CMK (cell line): ENCODE data around the gene LMX1B.
"Not testable (repeated sequence)": the region's sequence is repeated elsewhere in the genome, so short reads cannot be mapped to it uniquely, and the experiment has no call there.

Experiments used
- DNase-seq: peaks from one replicate; pipeline ENCODE4 v3.0.0-alpha.2; 2010; ENCODE audit warnings: low read depth

Gene LMX1B

DNA sequence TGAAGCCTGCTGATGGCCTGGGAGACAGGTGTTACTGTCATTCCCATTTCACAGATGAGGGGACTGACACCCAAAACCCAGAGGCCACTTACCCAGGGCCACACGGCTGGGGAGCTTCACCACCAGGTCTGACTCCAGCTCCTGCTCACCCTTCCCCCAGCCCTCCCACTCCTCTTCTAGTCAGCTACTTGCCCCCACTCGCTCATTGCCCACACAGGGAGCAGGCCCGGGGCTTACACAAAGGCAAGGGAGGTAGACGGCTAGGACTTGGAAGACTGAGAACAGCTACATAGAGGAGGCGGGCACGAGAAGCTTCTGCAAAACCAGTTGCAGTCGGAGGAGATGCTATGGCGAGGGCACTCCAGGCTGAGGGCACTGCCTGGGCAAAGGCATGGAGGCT lies 21.3 kb downstream of the LMX1B start:
- no peak for DNase-seq

DNA sequence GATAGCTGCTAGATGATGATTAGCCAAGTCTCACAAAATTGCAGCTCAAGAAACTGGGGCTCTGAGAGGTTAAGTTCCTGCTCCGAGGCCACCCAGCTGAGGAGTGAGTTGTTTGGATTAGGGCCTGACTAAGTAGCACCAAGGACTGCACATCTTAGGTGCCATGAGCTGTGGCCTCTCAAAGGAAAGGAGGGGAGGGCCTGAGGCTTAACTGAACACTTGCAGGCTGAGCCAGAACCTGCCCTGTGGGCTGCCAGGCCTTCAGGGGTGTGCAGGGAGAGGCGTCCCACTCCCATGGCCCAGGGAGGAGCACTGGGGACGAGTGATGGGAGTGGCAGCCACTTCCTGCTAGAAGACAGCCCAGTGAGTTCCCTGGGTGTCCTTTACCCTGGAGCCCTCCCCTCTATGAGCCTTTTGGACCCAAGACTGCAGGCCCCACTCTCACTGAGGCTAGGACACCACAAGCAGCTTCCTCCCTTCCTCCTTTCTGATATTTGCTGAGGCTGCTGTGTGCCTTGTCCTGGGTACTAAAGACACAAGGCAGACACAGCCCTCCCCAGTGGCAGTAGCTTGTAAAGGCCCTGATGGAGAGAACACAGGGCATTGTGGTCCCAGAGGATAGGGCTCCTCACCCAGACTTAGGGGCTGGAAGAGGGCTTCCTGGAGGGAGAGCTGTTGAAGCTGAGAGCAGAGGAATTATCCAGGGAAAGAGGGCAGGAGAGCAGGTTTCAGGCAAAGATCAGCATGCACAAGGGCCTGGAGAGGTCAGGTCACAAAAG lies 22.1 kb downstream of the LMX1B start:
- no peak for DNase-seq

DNA sequence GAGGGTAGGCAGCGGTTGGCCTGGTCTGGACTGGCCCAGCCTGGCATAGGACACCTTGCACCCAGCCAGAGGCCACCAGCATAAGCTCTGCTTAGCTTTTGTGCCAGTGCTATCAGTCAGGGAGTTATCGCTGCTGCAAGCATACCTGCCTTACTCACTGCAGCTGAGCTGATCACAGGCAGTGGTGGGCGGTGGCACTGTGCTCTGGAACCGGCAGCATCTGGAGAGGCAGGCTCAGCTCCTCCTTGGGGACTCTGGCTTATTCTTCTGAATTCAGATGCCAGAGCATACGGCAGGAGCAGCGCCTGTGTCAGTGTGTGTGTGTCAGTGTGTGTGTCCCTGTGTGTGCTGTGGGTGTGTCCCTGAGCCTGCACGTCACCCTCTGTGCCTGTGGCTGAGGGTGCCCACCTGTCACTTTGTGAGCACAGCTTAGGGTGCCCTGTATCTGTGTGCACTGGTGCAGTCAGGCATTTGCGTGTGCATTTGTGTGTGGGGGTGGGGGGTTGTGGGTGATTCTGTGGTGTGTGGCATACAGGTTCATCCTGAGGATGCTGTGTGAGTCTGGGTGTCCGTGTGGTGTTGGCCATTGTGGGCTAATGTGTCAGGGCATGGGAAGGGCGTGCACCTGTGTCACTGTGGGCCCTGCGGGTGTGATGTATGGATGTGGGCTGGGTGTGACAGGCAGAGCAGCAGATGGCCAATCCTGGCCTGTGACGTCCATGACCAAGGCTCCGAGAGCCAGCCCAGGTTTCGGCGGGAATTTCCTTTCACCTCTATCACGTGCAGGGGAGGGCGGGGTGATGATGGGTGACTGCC lies 23.5 kb downstream of the LMX1B start:
- no peak for DNase-seq

DNA sequence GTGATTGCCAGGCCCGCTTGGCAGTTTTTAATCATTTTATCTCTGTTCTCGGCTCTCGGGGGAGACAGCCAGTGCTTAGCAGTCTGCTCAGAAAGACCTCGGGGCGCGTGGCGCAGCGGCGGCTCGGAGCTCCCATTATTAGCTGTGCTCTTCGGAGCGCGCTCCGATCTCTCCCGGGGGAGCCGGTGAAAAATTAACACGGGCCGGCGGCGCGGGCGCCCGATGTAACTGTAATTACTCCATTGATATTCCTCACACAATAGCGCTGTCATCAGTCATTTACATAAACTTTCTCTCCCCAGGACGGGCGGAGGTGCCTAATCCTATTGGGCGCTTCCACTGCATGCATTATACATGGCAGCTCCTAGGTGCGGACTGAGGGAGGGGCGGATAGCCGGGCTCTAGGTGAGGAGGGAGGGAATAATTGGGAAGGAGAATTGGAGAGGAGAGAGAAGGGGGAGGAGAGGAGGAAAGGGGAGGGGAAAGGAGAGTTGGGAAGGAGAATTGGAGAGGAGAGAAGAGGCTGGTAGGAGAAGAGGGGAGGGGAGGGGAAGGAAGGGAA lies 24.9 kb downstream of the LMX1B start:
- DNase-seq = no peak

DNA sequence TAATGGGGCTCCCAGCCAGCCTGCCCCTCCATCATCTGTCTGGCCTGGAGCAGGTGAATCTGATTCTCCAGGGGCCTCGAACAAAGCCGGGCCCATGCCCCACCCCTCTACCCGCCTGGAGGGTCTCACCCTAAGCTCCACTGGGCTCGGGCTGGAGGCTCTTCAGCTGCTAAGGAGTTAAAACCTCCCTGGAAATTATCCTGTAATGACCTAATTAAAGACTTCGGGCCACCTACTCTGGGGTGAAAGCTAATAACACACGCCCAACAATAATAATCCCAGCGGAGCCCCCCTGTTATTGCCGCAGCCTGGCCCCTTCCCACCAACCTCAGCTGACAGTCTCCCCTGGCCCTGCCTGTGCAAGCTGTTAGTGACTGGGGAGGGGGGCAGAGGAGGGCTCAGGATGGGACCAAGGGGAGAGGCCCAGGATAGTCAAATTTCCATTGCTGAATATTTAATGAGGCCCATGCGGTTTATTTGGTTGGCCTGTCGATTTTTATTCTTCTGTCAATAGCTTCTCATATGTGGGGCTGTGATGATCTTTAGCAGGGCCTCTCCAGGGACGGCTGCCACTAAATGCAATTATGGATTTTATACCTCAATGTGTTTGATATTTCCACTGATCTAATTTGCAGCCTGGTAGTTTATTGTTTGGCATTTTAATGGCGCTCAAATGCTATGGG lies 25.7 kb downstream of the LMX1B start:
- no peak for DNase-seq

DNA sequence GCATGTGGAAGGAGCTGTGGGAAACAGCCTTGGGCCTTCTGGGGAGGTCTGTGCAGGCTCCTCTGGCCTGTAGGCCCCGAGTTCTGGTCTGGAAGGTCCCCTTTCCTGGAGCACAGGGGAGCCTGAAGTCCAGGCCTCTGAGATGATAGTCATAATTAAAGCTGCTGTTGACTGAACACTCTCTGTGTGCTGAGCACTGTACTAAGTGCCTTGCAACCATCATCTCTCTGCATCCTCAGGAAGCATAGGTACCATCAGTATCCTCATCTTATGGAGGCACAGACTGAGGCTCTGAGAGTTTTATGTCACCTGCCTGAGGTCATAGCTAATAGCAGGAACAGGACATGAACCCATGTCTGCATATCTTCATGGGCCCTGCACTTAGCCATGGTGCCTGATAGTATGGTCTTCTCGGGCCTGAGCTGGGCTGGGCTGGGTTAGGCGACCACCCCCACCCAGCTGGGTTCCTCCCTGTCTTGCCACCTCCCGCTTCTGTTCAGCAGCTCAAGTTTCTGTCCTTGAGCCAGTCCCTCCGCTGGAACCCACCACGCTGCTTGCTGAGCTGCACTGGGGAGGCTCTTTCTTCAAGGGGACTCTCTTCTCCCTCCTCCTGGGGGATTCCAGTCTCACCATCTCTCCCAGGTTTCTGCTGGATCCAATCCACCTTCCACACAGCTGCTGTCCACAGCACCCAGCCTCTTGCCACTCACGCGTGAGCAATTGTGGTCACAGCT lies 27.6 kb downstream of the LMX1B start:
- no peak for DNase-seq

DNA sequence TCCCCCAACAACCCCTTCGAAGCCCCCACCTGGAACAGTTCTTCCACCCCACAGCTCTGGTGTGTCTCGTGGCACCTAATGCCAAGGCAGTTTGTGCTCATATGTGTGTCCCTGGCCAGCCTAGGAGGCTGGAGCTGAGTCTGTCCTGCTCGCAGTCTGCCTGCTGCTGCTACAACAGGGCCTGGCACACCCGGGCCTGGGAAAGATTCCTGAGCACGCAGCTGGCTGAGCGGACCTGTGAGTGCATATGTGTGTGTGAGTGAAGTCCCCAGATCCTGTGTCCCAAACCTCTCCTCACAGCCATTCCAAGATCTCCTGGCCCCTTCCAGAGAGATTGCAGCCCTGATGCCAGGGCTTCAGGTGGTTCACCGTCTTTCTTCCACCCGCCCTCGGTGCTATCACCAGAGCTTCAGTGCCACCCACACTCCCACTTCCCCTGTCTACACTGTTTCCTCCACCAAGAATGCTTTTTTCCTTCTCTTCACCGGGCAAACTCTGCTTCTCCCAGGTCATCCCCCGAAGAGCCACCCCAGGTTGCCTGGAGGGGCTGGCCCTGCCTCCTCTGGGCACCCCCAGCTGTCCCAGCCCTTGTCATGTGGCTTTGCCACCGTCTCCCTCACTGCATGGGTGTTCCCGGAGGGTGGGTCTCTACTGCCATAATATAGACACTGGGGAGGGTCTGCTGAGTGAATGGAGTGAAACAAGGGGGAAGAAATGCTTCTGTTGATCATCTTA lies 28.4 kb downstream of the LMX1B start:
- DNase-seq = no peak

DNA sequence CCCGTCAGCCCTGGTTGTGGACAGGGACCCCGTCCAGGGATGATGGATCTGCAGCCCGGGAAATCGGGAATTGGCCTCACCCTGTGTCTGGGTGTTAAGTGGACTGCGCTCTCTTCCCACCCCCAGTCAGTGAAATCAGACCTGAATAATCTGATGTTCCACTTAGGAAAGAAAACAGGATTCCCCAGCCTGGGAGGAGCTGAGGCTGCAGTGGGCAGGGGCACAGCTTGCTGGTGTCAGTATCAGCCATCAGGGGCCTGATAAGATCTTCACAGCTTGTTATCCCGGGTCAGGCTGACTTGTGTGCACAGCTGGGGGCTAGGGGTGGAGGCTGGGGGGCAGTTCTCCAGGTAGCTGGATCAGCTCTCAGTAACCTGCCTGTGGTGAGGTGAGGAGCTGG lies 29.1 kb downstream of the LMX1B start:
- no peak for DNase-seq

DNA sequence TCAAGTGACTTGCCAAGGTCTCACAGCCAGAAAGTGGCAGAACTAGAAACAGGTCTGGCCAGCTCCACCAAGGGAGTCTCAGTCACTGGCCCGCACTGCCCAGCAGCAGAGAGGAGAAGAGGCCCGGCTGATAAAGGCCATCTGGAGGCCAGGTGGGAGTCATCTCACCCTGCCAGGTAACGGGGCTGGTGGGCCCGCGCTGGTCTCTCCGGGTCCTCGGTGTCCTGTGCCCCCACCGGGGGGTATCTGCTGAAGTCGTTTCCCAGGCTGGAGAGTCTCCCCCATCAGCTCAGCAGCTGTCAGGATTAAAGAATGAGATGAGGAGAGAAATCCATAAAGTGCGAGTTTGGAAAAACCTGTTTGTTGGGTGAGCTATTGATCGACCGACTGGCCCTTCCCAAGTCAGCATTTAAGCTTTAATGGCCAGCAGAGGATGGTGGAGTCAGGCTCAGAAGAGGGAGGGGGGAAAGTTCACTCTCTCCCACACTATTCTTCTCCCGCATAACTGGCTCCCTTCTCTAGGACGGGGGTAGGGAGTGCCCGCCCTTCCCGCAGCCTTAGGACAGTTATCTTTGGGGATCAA lies 30.3 kb downstream of the LMX1B start:
- DNase-seq = no peak

DNA sequence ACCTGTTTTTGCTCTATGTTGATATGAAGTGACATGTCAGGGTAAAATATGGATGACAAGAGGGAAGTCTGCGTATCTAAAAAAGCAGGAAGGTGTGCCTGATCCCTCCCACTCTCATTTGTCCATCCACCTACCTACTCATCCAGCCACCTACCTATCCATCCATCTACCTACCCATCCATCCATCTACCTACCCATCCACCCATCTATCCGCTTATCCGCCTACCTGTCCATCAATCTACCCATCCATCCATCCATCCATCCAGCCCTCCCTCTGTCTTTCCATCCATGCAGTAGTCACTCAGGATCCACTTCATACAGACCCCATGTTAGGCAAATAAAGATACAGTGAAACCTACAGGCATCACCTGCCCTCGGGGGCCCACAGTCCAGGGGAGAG lies 32.4 kb downstream of the LMX1B start:
- DNase-seq = no peak

DNA sequence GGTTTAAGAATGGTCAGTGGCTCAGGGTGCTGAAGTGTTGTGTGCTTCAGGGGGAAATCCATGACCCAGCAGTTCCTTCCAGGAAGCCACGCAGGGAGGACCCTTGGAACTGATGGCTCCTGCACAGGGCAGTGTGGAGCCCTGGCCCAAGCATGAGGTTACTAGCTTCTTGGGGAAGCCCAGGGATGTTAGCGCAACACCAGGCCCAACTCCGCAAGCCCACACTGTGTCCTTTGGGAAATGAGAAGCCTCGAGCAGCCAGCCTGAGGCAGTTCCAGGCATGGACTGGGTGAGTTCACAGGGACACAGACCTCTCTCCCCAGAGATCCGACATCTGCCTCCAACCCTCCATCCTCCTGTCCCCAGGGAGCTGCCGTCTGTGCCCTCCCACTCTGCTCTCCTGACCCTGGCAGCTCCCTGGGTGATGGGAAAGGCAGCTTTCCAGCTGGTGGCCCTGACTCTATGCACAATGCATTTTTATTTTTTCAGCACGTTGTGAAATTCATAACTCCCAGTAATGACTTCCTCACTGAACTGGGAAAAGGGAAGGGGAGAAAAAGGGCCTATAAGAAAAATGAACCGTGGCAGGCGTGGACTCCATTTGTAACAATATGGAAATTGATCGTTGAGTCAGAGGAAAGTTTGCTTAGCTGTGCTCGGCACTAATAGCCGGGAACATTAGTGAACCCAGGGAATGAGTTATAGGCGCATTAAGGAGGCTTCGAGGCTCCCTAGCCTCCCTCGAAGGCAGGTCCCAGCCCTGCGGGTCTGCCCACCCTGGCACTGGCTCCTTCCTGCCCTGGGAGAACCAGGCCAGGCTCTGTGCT lies 34.1 kb downstream of the LMX1B start:
- DNase-seq = no peak

DNA sequence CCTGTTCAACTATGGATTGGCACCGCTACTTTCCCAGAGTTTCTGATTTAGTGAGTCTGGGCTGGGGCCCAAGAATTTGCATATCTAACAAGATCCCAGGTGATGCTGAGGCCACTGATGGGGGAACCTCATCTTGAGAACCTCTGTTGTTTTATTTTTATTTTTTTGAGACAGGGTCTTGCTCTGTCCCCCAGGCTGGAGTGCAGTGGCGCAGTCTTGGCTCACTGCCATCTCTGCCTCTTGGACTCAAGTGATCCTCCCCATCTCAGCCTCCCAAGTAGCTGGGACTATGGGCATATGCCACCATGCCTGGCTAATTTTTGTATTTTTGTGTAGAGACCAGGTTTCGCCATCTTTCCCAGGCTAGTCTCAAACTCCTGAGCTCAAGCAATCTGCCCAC lies 35.7 kb downstream of the LMX1B start:
- DNase-seq = no peak

DNA sequence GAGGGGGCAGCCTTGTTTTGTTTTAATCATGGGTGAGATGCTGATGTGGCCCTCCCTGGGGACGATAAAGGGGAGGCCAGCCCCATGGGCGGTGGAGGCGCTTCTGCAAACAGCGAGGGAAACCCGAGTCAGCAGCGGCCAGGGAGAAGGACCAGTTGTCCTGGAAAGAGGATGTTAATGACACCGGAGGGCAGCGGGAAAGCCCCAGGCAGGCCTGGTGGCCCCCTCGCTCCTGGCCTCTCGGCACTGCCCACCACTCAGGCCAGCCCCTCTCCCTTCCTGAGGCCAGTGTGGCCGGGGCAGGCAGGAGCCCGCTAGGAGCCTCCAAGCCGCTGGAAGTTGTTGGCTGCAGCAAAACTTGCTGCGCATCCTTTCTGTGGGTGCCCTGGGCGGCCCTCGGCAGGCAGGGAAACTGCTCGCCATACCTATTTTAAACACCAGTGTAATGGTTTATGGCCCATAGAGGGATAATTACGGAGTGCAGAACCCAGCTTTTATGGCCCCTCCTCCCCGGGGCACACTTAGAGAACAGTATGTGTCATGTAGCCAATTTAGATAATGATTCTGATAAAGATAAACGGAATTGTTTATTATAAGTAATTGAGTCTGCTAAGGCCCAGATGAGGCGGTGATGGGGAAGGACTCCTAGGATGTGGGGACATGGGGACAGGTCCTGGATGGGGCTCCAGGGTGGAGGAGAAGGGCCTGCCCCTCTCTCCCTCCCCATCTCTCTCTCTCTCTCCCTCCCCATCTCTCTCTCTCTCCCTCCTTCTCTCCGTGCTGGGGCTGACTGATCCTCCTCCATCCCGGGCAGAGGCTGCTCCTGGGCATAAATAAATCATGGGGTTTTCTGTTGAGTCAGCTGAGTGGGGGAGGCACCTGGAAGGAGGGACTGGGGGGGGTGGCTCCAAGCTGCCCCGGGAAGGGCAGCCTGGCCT lies 36.9 kb downstream of the LMX1B start:
- DNase-seq = no peak

DNA sequence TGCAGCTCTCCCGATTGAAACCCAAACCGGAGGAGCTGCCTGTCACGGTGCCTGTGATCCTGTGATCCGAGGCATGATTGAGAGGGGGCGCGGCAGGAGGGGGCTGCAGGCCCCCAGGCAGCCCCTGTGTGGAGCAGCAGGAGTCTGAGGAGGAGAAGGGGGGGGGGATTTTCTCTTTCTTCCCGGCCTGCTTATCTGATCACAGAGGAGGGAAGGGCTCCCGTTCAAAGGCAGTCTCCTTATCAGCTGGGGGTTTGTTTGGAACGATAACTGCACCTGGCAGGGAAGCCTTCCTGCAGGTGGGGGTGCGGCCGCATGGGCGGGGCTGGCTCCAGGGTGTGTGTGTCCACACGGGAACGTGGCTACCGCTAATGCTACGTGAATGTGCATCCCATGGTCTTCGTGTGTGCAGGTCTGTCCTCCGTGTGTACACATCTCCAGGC lies 38.4 kb downstream of the LMX1B start:
- DNase-seq = no peak

DNA sequence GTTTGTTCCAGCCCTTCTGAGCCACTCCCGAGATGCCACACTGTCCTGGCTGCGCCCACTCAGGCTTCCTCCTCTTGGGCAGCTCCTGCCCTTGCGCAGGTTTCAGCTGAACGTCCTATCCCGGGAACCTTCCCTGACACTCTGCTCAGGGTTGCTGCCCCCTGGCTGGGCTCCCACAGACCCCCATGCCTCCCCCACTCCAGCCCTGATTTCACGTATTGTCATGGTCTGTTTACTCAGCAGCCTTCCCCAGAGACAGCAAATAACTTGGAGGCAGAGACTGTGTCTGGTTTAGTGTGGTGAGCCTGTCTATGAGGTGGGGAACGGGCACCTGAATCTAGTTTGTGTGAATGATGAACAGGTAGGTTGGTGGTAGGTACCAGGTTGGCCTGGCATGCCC lies 40.4 kb downstream of the LMX1B start:
- no peak for DNase-seq

DNA sequence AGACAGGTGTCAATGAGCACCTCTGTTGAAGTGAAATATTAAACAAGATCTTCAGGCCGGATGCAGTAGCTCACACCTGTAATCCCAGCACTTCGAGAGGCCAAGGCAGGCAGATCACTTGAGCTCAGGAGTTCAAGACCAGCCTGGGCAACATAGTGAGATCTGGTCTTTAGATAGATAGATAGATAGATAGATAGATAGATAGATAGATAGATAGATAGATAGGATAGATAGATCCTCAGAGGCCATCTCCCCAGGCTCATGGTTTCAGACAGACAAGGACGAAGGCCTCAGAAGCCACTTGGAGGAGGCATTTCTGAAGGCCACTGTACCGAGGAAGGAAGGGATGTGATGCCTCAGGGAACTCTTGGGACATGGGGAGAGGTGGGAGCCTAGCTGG lies 42.5 kb downstream of the LMX1B start:
- DNase-seq = not testable (repeated sequence)

DNA sequence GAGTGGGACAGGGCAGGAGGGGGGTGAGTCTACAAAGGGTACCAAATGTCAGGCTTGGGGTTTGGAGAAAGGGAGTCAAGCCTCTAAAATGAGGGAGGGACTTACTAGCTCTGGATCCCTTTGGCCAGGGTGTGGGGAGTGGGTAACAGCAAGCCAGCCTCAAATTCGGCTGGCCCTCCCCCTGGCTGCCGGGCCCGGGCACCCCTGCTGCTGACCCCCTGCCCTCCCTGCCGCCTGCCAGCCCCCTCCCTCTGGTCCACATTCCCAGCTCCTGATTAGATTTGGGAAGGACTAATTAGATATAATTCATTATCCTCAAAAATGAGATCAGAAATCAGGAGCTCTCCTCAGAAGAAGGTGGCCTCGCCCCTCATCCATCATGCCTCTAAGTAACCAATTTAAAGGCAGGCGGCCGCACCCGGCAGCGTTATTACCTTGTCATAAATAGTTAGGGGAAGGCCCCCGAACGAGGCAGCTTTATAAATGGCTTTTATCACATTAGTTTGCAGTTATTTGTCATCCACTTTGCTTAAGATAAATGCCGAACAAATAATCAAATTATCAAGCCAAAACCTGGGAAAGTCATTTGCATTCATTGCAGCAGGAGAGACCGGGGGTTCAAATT lies 44.6 kb downstream of the LMX1B start:
- no peak for DNase-seq

DNA sequence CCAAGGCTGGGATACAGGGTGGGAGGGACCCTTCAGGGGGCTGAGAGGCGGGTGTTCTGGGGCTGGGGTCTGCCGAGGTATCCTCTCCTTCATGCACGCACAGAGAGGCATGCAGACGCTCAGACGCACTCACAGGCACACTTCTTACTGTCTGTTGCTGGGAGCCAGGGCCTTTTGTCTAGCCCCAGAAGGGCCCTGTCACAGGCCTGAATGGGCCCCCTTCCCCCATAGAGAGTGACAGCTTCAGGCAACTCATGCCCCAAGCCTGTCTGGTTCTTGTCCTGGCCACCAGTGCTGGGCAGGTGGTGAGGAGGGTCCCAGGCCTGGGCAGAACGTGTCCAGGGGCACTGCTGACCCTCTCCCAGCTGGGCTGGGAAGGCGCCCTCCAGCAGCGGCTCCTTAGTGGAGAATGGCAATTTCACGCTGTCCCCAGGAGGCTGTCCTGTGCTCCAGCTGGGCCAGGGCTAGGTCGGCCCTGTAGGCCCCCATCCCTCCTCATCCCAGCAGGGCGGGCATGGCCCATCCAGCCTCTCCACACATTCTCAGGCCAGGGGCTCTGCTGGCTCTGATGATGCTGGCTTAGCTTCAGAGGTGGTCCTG lies 45.3 kb downstream of the LMX1B start:
- DNase-seq = no peak
